Measurements from ENCODE around the gene MDFIC2.
"Not testable (repeated sequence)": the region's sequence is repeated elsewhere in the genome, so short reads cannot be mapped to it uniquely, and the experiment has no call there.

The MDFIC2 gene

DNA sequence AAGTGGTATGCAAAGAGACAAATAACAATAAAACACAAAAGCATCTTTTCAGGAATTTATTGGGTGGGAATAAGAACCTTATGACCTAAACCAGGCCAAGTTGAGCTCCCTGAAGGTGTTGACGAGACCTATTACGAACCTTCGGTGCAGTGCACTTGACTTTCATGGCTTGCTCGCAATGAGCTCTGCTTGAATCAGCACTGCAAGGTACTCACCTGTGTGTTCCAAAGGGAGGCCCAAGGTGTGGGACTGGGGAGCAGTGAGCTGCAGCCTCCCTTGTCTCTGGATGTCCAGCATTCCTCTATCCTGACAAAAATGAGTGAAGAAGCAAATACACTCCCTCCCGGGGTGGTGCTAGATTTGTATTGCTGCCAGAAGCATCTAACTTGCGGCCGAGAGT, at the start of gene MDFIC2:
Gene MDFIC2 (minus strand): TSS at position 303 of the 400 bp plus-strand sequence. CDS start 665 bp downstream, outside the sequence.
- DNase-seq: no peak

DNA sequence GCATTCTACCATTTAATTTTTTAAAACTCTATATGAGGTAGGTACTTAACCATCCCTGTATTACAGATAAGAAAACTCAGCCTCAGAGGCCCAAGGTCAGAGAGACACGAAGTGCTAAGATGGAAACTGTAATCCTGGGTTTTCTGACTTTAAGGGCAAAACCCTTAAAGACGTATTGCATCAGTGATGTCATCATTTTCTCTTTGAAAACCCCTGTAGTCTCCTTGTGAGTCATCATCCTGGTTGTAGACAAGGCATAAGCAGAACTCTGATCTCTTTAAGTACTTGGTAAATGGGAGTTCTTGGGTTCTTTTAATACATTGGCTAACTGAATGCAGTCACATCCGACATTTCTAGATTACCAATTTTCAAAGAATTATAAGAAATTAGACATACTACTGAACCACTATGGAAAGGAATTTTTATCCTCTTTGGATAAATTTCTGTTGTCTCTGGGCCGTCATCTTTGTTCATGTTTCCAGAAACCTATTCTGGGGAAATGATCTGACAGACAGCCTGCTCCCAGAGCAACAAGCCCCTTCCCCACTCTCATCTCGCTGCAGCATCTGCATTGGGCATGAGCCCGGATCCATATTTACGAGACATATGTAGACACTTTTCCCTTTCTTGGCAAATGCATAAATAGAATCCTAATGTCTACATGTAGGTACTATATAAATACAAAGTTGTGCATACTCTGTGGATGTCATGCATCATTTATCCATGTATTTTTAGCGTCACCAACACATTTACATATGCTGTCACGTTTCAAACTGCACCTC, 48.7 kb upstream of the MDFIC2 start:
- DNase-seq: peak; percentile 14

DNA sequence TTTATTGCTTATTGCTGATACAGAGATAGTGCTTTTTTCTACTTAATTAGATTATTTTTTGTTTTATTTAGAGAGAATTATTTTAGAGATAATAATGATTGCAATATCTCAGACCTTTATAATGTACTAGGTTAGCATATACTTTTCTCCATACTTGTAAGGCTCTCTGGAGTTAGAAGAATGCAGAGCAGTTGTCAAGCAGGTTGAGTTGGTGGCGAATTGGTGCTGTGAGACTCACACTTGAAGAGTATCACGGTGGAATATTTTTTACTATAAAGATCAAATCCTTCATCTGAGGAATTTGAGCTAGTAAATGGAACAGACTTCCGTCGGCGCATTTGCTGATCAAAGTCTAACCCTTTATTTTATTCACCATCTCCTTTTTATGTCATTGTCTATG, 47.3 kb upstream of the MDFIC2 start:
- DNase-seq: no peak

DNA sequence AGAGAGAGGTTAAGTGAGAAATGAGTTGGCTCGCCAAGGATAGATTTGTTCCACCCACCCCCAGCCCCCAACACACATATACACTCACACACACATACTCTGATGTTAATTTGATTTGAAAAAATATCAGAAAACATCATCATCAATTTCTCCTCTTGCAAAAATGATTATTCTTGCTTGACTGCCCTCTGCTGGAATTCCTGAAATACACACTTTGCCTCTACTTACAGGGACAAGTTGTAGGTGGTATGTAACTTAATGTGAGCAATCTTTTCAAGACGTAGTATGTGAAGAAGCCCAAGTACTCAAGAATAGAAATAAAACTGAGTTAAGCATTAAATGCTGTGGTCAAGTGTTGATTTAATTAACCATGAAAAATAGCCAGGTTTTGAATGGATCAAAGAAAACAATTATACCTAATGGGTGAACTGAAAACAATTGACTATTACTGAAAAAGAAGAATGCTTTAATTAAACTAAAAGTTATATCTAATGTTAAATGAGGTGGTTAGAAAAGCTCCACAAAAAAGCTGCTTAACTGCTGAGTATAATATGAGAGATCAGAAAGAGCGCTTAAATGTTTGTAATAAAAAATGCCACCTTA, 46.6 kb upstream of the MDFIC2 start:
- peak; percentile 10 for DNase-seq

DNA sequence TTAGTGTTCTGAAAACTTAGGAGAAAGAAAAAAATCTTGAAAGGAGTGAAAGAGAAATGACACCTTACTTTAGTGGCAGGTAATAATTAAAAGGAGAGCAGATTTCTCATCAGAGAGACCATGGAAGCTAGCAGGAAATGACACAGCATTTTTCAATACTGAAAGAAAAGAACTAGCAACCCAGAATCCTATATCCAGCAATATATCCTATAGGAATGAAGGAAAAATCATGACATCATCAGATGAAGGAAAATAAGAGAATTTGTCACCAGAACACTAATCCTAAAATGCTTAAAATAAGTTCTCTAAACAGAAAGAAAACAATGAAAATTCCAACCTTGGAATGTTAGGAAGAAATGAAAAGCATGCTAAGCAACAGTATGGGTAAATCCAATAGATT, 39.8 kb upstream of the MDFIC2 start:
- DNase-seq: no peak

DNA sequence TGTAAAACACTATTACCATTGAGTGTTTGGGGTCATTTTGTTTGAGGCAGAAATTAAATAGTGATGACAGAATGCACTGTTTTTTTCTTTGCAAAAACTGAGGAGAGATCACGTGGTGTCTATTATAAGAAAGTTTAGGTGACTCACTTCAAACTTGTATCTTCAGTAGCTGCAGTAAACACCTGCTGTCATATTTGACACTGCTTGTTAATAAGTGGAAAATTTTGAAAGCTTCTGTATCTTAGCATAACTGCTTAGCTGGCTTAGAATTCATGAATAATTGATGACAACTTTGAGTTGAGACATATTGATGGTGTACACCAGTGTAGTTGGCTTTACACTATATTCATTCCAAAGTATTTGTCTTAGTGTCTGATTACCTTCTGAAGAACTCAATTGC, 29.7 kb upstream of the MDFIC2 start:
- no peak for DNase-seq

- DNase-seq: not testable (repeated sequence)
Measured at GRCh38 chr3:70336885-70337284, 24.4 kb upstream of the MDFIC2 start.

GRCh38 chr3:70333080-70333479, 20.6 kb upstream of the MDFIC2 start:
- DNase-seq: no peak

DNA sequence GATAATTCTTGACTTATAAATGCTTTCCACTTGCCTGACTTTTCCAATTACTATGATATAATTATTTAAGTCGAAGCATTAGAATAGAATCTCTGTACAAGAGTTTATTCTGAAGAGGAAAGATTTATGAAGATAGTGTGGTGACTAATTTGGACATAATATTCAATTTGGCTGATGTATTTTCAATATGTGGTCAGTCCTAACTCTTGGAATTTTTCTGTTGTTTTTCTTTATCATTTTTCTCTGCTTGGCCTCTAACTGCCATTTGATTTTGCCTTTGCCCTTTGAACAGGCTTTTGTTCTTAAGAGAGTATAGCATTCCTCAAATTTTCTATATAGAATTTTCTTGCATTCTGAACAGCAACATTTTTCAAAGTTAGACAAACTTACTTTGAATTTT, 2.6 kb upstream of the MDFIC2 start:
- no peak for DNase-seq

GRCh38 chr3:70310809-70311208, 1.6 kb downstream of the MDFIC2 start:
- no peak for DNase-seq

- DNase-seq: no peak
Measured at GRCh38 chr3:70309591-70309990, 2.8 kb downstream of the MDFIC2 start.

DNA sequence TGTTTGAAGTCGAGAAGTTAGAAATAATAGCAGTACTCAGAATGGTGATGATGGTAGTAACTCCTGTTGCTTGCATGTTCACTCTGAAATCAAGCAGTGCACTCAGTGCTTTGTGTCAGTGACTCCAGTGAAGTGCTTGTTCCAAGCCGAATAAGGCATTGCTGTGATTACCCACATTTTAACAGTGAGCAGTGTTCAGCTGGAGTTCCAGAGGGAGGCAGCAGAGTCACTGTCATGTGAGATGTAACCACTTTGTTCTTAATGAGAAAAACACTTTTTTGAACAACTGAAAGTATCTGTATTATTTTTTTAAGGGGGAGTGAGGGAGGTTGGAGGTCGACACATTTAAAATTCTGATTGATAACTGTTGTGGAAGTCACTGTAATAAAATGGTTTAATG, 3.7 kb downstream of the MDFIC2 start:
- DNase-seq: peak; percentile 1

- DNase-seq: no peak
Measured at GRCh38 chr3:70306736-70307135, 5.7 kb downstream of the MDFIC2 start.

- DNase-seq: no peak
Measured at GRCh38 chr3:70298385-70298784, 14.1 kb downstream of the MDFIC2 start.

- DNase-seq: no peak
Measured at GRCh38 chr3:70291097-70291482, 21.3 kb downstream of the MDFIC2 start.

DNA sequence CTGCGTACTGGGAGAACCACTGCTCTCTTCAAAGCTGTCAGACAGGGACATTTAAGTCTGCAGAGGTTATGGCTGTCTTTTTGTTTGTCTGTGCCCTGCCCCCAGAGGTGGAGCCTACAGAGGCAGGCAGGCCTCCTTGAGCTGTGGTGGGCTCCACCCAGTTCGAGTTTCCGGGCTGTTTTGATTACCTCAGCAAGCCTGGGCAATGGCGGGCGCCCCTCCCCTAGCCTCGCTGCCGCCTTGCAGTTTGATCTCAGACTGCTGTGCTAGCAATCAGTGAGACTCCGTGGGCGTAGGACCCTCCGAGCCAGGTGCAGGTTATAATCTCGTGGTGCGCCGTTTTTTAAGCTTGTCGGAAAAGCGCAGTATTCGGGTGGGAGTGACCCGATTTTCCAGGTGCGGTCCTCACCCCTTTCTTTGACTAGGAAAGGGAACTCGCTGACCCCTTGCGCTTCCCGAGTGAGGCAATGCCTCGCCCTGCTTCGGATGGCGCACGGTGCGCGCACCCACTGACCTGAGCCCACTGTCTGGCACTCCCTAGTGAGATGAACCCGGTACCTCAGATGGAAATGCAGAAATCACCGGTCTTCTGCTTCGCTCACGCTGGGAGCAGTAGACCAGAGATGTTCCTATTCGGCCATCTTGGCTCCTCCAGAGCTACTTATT, 21.9 kb downstream of the MDFIC2 start:
- not testable (repeated sequence) for DNase-seq

DNA sequence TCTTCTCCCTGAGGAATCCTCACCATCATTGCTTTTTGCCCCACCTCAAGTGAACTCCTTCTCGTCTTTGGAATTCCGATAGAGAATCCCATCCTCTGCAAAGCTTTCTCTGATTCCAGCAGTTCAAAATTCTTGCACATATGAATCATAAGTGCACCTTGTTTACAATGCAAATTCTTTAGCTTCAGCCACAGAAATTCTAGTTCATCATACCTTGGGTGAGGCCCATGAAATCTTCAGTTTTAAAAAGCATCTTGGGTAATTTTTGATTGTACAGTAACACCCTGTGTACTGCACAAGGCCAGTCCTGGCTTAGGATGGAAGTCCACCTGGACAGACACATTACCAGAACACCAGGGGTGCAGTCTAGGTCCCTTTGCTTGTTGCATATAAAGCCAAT, 30.8 kb downstream of the MDFIC2 start:
- DNase-seq: peak; percentile 3

- DNase-seq: no peak
Measured at GRCh38 chr3:70277304-70277703, 35.1 kb downstream of the MDFIC2 start.

GRCh38 chr3:70276901-70277300, 35.5 kb downstream of the MDFIC2 start:
- no peak for DNase-seq

DNA sequence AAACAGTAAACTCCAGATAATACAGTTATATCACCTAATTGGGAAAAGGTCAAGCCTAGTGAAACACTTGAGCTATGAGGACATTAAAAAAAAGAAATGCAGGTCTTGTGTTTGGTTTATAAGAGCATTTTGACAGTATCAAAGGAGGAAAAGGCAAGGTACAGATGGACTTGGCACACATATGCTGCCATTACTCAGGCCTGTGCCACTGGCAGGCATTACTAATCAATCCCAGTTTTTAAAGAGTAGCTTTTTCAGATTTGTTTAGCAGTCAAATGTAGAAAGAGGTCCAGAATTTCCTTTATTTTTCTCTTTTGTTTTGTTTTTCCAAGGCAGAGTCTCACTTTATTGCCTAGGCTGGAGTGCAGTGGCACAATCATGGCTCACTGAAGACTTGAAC, 38.9 kb downstream of the MDFIC2 start:
- no peak for DNase-seq

DNA sequence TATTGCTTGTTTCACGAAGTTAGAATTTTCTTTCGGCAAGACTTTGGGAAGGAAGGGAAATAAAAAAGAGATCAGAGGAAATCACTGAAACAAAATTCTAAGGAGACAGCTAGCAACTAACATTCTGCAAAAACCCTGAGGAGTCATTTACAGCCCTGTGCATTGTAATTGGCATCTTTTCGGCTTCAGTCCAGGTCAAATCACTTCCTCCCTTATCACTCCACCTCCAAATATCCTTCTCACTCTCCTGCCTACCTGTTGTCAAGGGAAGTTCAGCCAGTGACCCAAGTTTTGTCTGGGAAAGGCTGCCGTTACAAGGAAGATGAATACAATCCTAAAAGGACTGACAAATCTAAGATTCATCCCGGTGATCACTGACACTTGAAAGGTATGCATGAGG, 39.6 kb downstream of the MDFIC2 start:
- DNase-seq: no peak

GRCh38 chr3:70264122-70264780, 48.2 kb downstream of the MDFIC2 start:
- DNase-seq: no peak

DNA sequence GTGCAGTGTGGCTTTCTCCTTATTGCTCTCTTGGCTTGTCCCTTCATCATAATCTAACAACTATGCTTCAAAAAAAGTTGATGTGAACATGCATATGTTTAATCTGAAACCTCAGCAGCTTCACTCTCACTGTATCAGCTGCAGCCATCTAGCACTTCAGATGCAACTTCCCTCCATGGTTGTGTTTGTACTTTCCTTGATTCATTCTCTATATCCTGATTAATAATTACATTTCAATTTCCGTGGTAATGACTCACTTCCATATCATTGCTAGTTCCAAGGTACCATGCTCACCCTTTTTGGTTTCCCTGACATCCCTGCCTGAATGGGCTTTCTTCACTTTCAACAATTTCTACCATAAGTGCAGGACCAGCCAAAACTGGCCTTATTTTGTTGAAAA, 51.2 kb downstream of the MDFIC2 start:
- no peak for DNase-seq

DNA sequence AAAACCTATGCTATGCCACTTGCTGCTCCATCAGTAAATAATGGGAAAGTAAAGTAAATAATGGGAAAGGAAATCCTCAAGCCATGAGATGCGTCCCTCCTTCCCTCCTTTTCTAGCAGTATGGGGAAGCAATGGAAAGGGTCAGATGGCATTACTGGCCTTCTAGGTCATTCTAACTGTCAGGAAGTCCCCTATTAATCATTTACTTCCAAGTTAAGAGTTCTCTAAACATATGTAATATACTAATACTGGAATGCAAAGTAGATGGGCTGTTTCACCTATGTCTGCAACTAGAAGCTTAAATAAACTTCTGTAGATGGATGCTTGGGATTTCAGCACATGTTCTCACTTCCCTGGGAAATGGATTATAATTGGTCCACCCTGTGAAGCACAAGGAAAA, 55.9 kb downstream of the MDFIC2 start:
- DNase-seq: no peak

All from EL (cell line).